Heart right ventricle (tissue), 16 donors: Measurements from ENCODE around the gene JSRP1. TPM values are rescaled to one million over a fixed set of nuclear protein-coding genes. Genes with fewer than 3 reads are reported as not detected.

Experiments used
- ATAC-seq, 8 donors: fragments of 200-7000 bp; cut with Tn5 transposase; one replicate each; pipeline ENCODE4 v1.9.1; 2020; ENCODE audit warnings: mild to moderate bottlenecking in 8 of 8, moderate library complexity in 8 of 8, moderate number of reproducible peaks in 1 of 8
- DNase-seq, 2 donors: peaks; one replicate each; pipeline ENCODE4 v3.0.0-alpha.2; 2020
- H3K27ac ChIP-seq, 10 donors: fragments of 200-600 bp; sonication (generic) in 2 of 10; one replicate each; pipeline versions ENCODE4 v1.5.0 to v1.8.0; 2020 to 2022; ENCODE audit warnings: mild to moderate bottlenecking in 3 of 10
- H3K27me3 ChIP-seq, 7 donors: fragments of 200-600 bp; one replicate each; pipeline ENCODE4 v1.8.0; 2021 to 2022; ENCODE audit warnings: mild to moderate bottlenecking in 2 of 7
- H3K36me3 ChIP-seq, 9 donors: fragments of 200-600 bp; sonication (generic) in 1 of 9; one replicate each; pipeline versions ENCODE4 v1.5.0 to v1.8.0; 2020 to 2022; ENCODE audit warnings: mild to moderate bottlenecking in 2 of 9
- H3K4me1 ChIP-seq, 9 donors: fragments of 200-600 bp; sonication (generic) in 1 of 9; one replicate each; pipeline versions ENCODE4 v1.5.0 to v1.8.0; 2020 to 2022; ENCODE audit warnings: mild to moderate bottlenecking in 4 of 9
- H3K4me3 ChIP-seq, 10 donors: fragments of 200-600 bp; sonication (generic) in 2 of 10; one replicate each; pipeline versions ENCODE4 v1.5.0 to v1.8.0; 2020 to 2022; ENCODE audit warnings: mild to moderate bottlenecking in 7 of 10, moderate library complexity in 2 of 10
- H3K9me3 ChIP-seq, 11 donors: fragments of 200-600 bp in 10 of 11; sonication (generic) in 2 of 11; one replicate each; pipeline versions ENCODE4 v1.5.0 to v1.8.0; 2013 to 2022; ENCODE audit warnings: mild to moderate bottlenecking in 2 of 11, control low read depth in 1 of 11, moderate library complexity in 1 of 11
- CTCF ChIP-seq, 9 donors: fragments of 200-600 bp; sonication (generic) in 2 of 9; IDR thresholded peaks; one replicate each; pipeline versions ENCODE4 v1.5.0 to v1.8.0; 2021 to 2022; ENCODE audit warnings: antibody characterized with exemption in 9 of 9, mild to moderate bottlenecking in 5 of 9, moderate library complexity in 1 of 9
- WGBS, 2 donors: extraction: QIAGEN DNeasy Blood & Tissue Kit; methylation state at CpG; one replicate each; pipeline ENCODE4 v1.1.7; 2013; ENCODE audit warnings: inconsistent platforms in 1 of 2; 5-methylcytosine and 5-hydroxymethylcytosine counted together
- intact Hi-C, 10 donors: fragments of 100-400 bp; cut with DNase I; formaldehyde crosslinking; loops; one replicate each; pipeline versions ENCODE4 v1.11.1 to v1.14.2; 2022
- polyA plus RNA-seq, 2 donors: library from polyadenylated mRNA; stranded (reverse); fragments of 200-250 nt; gene quantifications; one replicate each; pipeline ENCODE4 v1.2.3, GENCODE V29; 2013
- total RNA-seq, 10 donors: library from RNA; stranded (reverse); fragmentation: NEBNext Ultra II Directional in 3 of 10; extraction: Animal tissue kit (Norgen Biotek cat#: 25700) in 3 of 10; gene quantifications; one replicate each; pipeline versions ENCODE4 v1.2.1 to v1.2.4, GENCODE V29; 2021 to 2023
- donor health status: Arrhythmogenic right ventricular cardiomyopathy.
- donor health status: ischemic (EF 13 %, LVEDD 7.1; RV severe dilation, severe dysfunction).
- donor health status: healthy with polysubstance abuse.
- donor health status: DM: no; HTN: yes; CAD: no.
- donor health status: DM: no; HTN: no; CAD: no.
- donor health status: ischemic (EF 25% LVEDD 6.9; RV normal size, moderate dysfunction).
- donor health status: ischemic (EF 25% LVEDD 5.7; RV mildly dilated, moderate dysfunction).
- donor health status: healthy.
- donor health status: DM: yes; HTN: yes; CAD: no.
- donor health status: Ischemic cardiomyopathy.
- donor health status: ischemic (EF 35%, LVEDD 5.7; RV mildly dilated, moderate dysfunction).
- donor health status: nonischemic (EF 11% LVEDD 7.7; RV severe dilation, severe dysfunction).
- donor health status: DM: yes; HTN: yes; CAD: no.
- donor health status: PGD.
- donor health status: ischemic (EF 29% LVEDD 5.4; RV normal size, mild dysfunction).
- donor health status: nonischemic (EF 23%, LVEDD 6.1; RV moderate dilation, normal function).

Gene JSRP1
- total and polyA plus RNA-seq, 12 donors: 0.29 to 0.72 (median 0.38) TPM; not detected in 8

GRCh38 chr19:2237051-2237868 is 19.0 kb downstream of the JSRP1 start:
- H3K27ac ChIP-seq: peak overlapping the region; percentile 92 to 100 (median 99)

GRCh38 chr19:2236314-2237050 is 19.7 kb downstream of the JSRP1 start, which contains the start of the genes PLEKHJ1 and SF3A2:
PLEKHJ1 (minus strand) TSS chr19:2236329; CDS start chr19:2236248, 81 bp downstream.
SF3A2 (plus strand) TSS chr19:2236824; CDS start chr19:2243419, 6,595 bp downstream.
- intact Hi-C loops: loop anchor here in 9 of 10 donors (1.0 to 10.0 kb wide), 15 partner anchors 32 to 158 kb away; partner anchors contain the start of genes AP3D1 (in 3 of the 9) and DOT1L (in 2 of the 9)
- H3K4me3 ChIP-seq: peak within 1 kb of the TSS; percentile 71 to 95 (median 89)
- peaks cover 0 to 32% (median 4%) of the 10 kb centered on the region in 9 donors for H3K36me3 ChIP-seq
- 0% methylated on average over 77 to 80 of the region's 80 CpGs for whole genome bisulfite sequencing, 2 donors
- H3K27me3 ChIP-seq: no peaks in the 10 kb centered on the region
- peak within 1 kb of the TSS; percentile 92 to 100 (median 99) for H3K27ac ChIP-seq
- ATAC-seq: peak; percentile 89 to 97 (median 95)
- peak; percentile 97 for DNase-seq
- H3K9me3 ChIP-seq: no peaks in the 10 kb centered on the region
- TF ChIP-seq CTCF (IDR thresholded peaks at IDR 0.05): peak; percentile 97 to 100 (median 99)
- H3K4me1 ChIP-seq: peaks cover 29 to 82% (median 56%) of the 10 kb centered on the region in 9 donors

More at GRCh38 chr19:2237051-2237868, 19.0 kb downstream of the JSRP1 start:
- ATAC-seq: peak in 2 of 8 donors; percentile 14 to 26
- intact Hi-C loops: loop anchor here in 9 of 10 donors (2.0 to 10.0 kb wide), 12 partner anchors 32 to 158 kb away; partner anchors contain the start of genes AP3D1 (in 2 of the 9) and DOT1L (in 2 of the 9)
- Histone ChIP-seq H3K27me3 (no peaks in the 10 kb centered on the region), H3K4me1 (peaks cover 27 to 82% (median 59%) of the 10 kb centered on the region in 9 donors), H3K4me3 (peak overlapping the region; percentile 71 to 95 (median 89)), H3K36me3 (peaks cover 0 to 31% (median 4%) of the 10 kb centered on the region in 9 donors), H3K9me3 (no peaks in the 10 kb centered on the region)
- TF ChIP-seq CTCF (IDR thresholded peaks at IDR 0.05): no peak
- DNase-seq: no peak
- WGBS, 2 donors: 42 to 45% methylated on average over 43 of the region's 43 CpGs

- peak overlapping the region; percentile 71 to 95 (median 89) for H3K4me3 ChIP-seq
- DNase-seq: no peak
- H3K9me3 ChIP-seq: no peaks in the 10 kb centered on the region
- TF ChIP-seq CTCF (IDR thresholded peaks at IDR 0.05): no peak
- intact Hi-C loops: loop anchor here in 9 of 10 donors (1.0 to 10.0 kb wide), 15 partner anchors 33 to 159 kb away; partner anchors contain the start of genes AP3D1 (in 3 of the 9) and DOT1L (in 2 of the 9)
- ATAC-seq: no peak
- peak overlapping the region; percentile 92 to 100 (median 99) for H3K27ac ChIP-seq
- WGBS, 2 donors: 0% methylated on average over 22 to 27 of the region's 28 CpGs
- no peaks in the 10 kb centered on the region for H3K27me3 ChIP-seq
- peaks cover 0 to 31% (median 4%) of the 10 kb centered on the region in 9 donors for H3K36me3 ChIP-seq
- peaks cover 28 to 82% (median 55%) of the 10 kb centered on the region in 9 donors for H3K4me1 ChIP-seq
Observed at GRCh38 chr19:2236064-2236313, 20.2 kb downstream of the JSRP1 start.
